SK-N-SH (cell line): ENCODE measurements around the gene NR2F1-AS1. TPM values are rescaled to one million over a fixed set of nuclear protein-coding genes. Genes with fewer than 3 reads are reported as not detected.

ENCODE experiments used
- CTCF ChIA-PET: fragments of 300-600, 350-600 bp; formaldehyde crosslinking; extraction: SDS; loops from one replicate; lab custom pipeline; 2021; lab: Yijun Ruan, JAX
- POLR2A ChIA-PET: fragments of 350-600 bp; sonication (Branson Sonifier 250); formaldehyde crosslinking; extraction: SDS; loops from one replicate; lab custom pipeline; 2020; ENCODE audit warnings: antibody characterized with exemption, inconsistent platforms; lab: Yijun Ruan, JAX
- DNase-seq: peaks from one replicate; pipeline ENCODE4 v3.0.0; 2012
- H2AFZ ChIP-seq: fragments of 200-600 bp; sonication (generic); 2 replicates; pipeline ENCODE4 v1.8.1; 2016; ENCODE audit warnings: antibody characterized with exemption, mild to moderate bottlenecking, low read depth
- H3F3A ChIP-seq: fragments of 200-600 bp; sonication (generic); replicated peaks from 2 replicates; pipeline ENCODE3; 2016; ENCODE audit warnings: antibody characterized with exemption, mild to moderate bottlenecking; ENCODE audit not compliant: insufficient read depth
- H3K27ac ChIP-seq, 2 experiments: fragments of 200-500 bp in 1 of 2; fragments of 200-600 bp in 1 of 2; sonication (Bioruptor generic) in 1 of 2; sonication (generic), shearing (Covaris generic) in 1 of 2; 2 replicates each; pipeline versions ENCODE4 v1.5.1 to v1.6.1; 2014 to 2016; ENCODE audit warnings: low read depth in 2 of 2, inconsistent platforms in 1 of 2, low read length in 1 of 2, mild to moderate bottlenecking in 1 of 2, mixed read lengths in 1 of 2
- H3K27me3 ChIP-seq: fragments of 200-600 bp; sonication (generic), shearing (Covaris generic); 2 replicates; pipeline ENCODE4 v1.6.1; 2016; ENCODE audit warnings: mixed run types; ENCODE audit not compliant: insufficient read depth
- H3K36me3 ChIP-seq, 2 experiments: fragments of 200-500 bp in 1 of 2; fragments of 200-600 bp in 1 of 2; sonication (Bioruptor generic) in 1 of 2; sonication (generic) in 1 of 2; replicated peaks in 1 of 2; 2 replicates each; pipeline versions ENCODE3 to v1.5.1; 2014 to 2016; ENCODE audit warnings: low read length in 1 of 2, mild to moderate bottlenecking in 1 of 2; ENCODE audit not compliant: insufficient read depth in 2 of 2, control insufficient read depth in 1 of 2
- H3K4me1 ChIP-seq, 2 experiments: fragments of 200-500 bp in 1 of 2; fragments of 200-600 bp in 1 of 2; sonication (Bioruptor generic) in 1 of 2; sonication (generic), shearing (Covaris generic) in 1 of 2; 2 replicates each; pipeline versions ENCODE4 v1.5.1 to v1.6.1; 2014 to 2016; ENCODE audit warnings: low read depth in 1 of 2, low read length in 1 of 2, mixed run types in 1 of 2; ENCODE audit not compliant: insufficient read depth in 2 of 2, control insufficient read depth in 1 of 2
- H3K4me2 ChIP-seq: fragments of 200-600 bp; sonication (generic), shearing (Covaris generic); 2 replicates; pipeline ENCODE4 v1.6.1; 2017; ENCODE audit warnings: mixed run types
- H3K4me3 ChIP-seq, 2 experiments: fragments of 200-500 bp in 1 of 2; fragments of 200-600 bp in 1 of 2; sonication (Bioruptor generic) in 1 of 2; sonication (generic), shearing (Covaris generic) in 1 of 2; 2 replicates each; pipeline versions ENCODE4 v1.5.1 to v1.8.1; 2014 to 2016; ENCODE audit warnings: low read depth in 2 of 2, inconsistent platforms in 1 of 2, low read length in 1 of 2, mild to moderate bottlenecking in 1 of 2, mixed read lengths in 1 of 2, moderate library complexity in 1 of 2
- H3K79me2 ChIP-seq: fragments of 200-600 bp; sonication (generic); 2 replicates; pipeline ENCODE4 v1.8.1; 2017; ENCODE audit warnings: mild to moderate bottlenecking; ENCODE audit not compliant: insufficient read depth
- H3K9ac ChIP-seq: fragments of 200-600 bp; sonication (generic); 2 replicates; pipeline ENCODE4 v1.6.1; 2017; ENCODE audit warnings: mixed run types
- H3K9me2 ChIP-seq: fragments of 200-600 bp; sonication (generic); 2 replicates; pipeline ENCODE4 v1.6.1; 2017; ENCODE audit warnings: mixed run types
- H3K9me3 ChIP-seq: fragments of 200-600 bp; sonication (generic); 2 replicates; pipeline ENCODE4 v1.6.1; 2017; ENCODE audit warnings: mixed run types, mild to moderate bottlenecking, moderate library complexity
- H4K20me1 ChIP-seq: fragments of 200-600 bp; sonication (generic); 2 replicates; pipeline ENCODE4 v1.6.1; 2017; ENCODE audit warnings: mild to moderate bottlenecking, mixed run types; ENCODE audit not compliant: insufficient read depth
- CHD2 ChIP-seq: fragments of 150-350 bp; IDR thresholded peaks from 2 replicates; pipeline ENCODE4 v1.6.1; 2018; ENCODE audit warnings: low read length; ENCODE audit not compliant: partially characterized antibody
- EZH2phosphoT487 ChIP-seq: fragments of 200-600 bp; sonication (generic); IDR thresholded peaks from 2 replicates; pipeline ENCODE4 v1.6.1; 2017; ENCODE audit warnings: low read depth, mixed run types, mild to moderate bottlenecking, antibody characterized with exemption, moderate library complexity, borderline replicate concordance
- FOSL2 ChIP-seq: IDR thresholded peaks from 2 replicates; pipeline ENCODE4 v1.4.0; 2012; ENCODE audit warnings: low read depth, mild to moderate bottlenecking, moderate library complexity, borderline replicate concordance
- FOXJ3 ChIP-seq: sonication (generic); formaldehyde crosslinking; IDR thresholded peaks from 2 replicates; pipeline ENCODE4 v1.5.1; 2020; ENCODE audit warnings: mild to moderate bottlenecking, missing genetic modification reagents
- JUND ChIP-seq: IDR thresholded peaks from 2 replicates; pipeline ENCODE4 v1.4.0; 2012
- MEF2A ChIP-seq: IDR thresholded peaks from 2 replicates; pipeline ENCODE4 v1.4.0; 2012; ENCODE audit warnings: low read depth, borderline replicate concordance
- MXI1 ChIP-seq: IDR thresholded peaks from 2 replicates; pipeline ENCODE4 v1.6.1; 2012; ENCODE audit warnings: mild to moderate bottlenecking, low read depth, low read length, improper control_type of control experiment
- NFIC ChIP-seq: IDR thresholded peaks from 2 replicates; pipeline ENCODE4 v1.4.0; 2012; ENCODE audit warnings: borderline replicate concordance
- NRF1 ChIP-seq: IDR thresholded peaks from 2 replicates; pipeline ENCODE4 v1.6.1; 2012; ENCODE audit warnings: low read depth, mild to moderate bottlenecking, low read length
- POLR2AphosphoS5 ChIP-seq: IDR thresholded peaks from 2 replicates; pipeline ENCODE4 v1.6.1; 2012; ENCODE audit warnings: low read depth, low read length
- RCOR1 ChIP-seq: fragments of 150-350 bp; IDR thresholded peaks from 2 replicates; pipeline ENCODE4 v1.6.1; 2017; ENCODE audit warnings: antibody characterized with exemption, low read length
- RXRA ChIP-seq: IDR thresholded peaks from 2 replicates; pipeline ENCODE4 v1.4.0; 2012; ENCODE audit warnings: low read depth, mild to moderate bottlenecking, borderline replicate concordance
- SIN3A ChIP-seq: IDR thresholded peaks from 2 replicates; pipeline ENCODE4 v1.6.1; 2012; ENCODE audit warnings: low read depth, mild to moderate bottlenecking, low read length, moderate library complexity, borderline replicate concordance
- SMC3 ChIP-seq: IDR thresholded peaks from 2 replicates; pipeline ENCODE4 v1.6.1; 2012; ENCODE audit warnings: low read depth, low read length, improper control_type of control experiment
- YY1 ChIP-seq: IDR thresholded peaks from 2 replicates; pipeline ENCODE4 v1.4.0; 2012; ENCODE audit warnings: low read depth, mild to moderate bottlenecking
- WGBS: methylation state at CpG from one replicate; pipeline ENCODE4 v1.1.6; 2017; ENCODE audit warnings: low lambda C conversion rate; 5-methylcytosine and 5-hydroxymethylcytosine counted together
- polyA plus RNA-seq, 3 experiments: library from polyadenylated mRNA; depleted of rRNA; stranded (reverse); fragments of >200 nt; gene quantifications; 2 replicates each; pipeline ENCODE4 v1.2.3, GENCODE V29; 2012
- TF ChIP-seq, protein P1 (sequence below): IDR thresholded peaks from 2 replicates; pipeline ENCODE4; 2012
- TF ChIP-seq, protein P2 (sequence below): fragments of 200-600 bp; sonication (generic); IDR thresholded peaks from 2 replicates; pipeline ENCODE4 v1.6.1; 2017; ENCODE audit warnings: antibody characterized with exemption, mild to moderate bottlenecking, moderate library complexity
- TF ChIP-seq, protein P3 (sequence below): fragments of 150-350 bp; IDR thresholded peaks from 2 replicates; pipeline ENCODE4 v1.6.1; 2016; ENCODE audit warnings: mild to moderate bottlenecking, low read depth, low read length
- TF ChIP-seq, protein P4 (sequence below): IDR thresholded peaks from 2 replicates; pipeline ENCODE4 v1.4.0; 2012; ENCODE audit warnings: low read depth, borderline replicate concordance

The NR2F1-AS1 gene
- polyA plus RNA-seq, 1 of the 3 experiments (the other 2 are of a cell fraction), result 7.4 TPM

DNA sequence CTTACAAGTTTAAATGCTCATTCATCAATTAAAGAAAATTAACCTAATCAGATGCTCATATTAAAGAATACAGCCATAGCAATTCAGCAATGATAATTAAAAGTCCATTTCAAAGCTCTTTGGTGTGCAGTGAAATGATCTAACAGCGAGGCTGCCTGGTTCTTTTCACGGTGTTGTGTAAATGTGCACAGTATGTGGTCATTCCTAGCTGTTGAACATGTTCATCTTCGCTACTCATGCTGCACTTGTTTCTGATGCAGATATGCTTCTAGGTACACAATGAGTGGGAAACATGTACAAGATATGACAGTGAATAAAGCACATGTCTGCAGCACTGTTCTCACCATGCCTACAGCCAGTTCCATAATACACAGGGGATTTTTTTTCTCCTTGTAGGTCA is 163.5 kb downstream of the NR2F1-AS1 start:
- TF ChIP-seq SIN3A (no peak), RXRA (no peak), EZH2phosphoT487 (no peak), POLR2AphosphoS5 (no peak), JUND (no peak), NFIC (no peak)
- TF ChIP-seq, protein P1, sequence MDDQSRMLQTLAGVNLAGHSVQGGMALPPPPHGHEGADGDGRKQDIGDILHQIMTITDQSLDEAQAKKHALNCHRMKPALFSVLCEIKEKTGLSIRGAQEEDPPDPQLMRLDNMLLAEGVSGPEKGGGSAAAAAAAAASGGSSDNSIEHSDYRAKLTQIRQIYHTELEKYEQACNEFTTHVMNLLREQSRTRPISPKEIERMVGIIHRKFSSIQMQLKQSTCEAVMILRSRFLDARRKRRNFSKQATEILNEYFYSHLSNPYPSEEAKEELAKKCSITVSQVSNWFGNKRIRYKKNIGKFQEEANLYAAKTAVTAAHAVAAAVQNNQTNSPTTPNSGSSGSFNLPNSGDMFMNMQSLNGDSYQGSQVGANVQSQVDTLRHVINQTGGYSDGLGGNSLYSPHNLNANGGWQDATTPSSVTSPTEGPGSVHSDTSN, result no peak
- Histone ChIP-seq H4K20me1 (no peaks in the 10 kb centered on the region), H3K9me3 (no peaks in the 10 kb centered on the region), H3K4me2 (no peak overlapping the region), H3K4me1 (peaks cover 0 to 10% of the 10 kb centered on the region in 2 experiments; a peak in 2 of 4 replicates), H3K9ac (no peak overlapping the region), H3K27me3 (no peaks in the 10 kb centered on the region), H3K9me2 (no peaks in the 10 kb centered on the region), H3K79me2 (no peaks in the 10 kb centered on the region), H3F3A (no peaks in the 10 kb centered on the region), H3K27ac (no peak overlapping the region), H3K4me3 (no peak overlapping the region), H3K36me3 (no peaks in the 10 kb centered on the region), H2AFZ (no peak overlapping the region)
- ChIA-PET POLR2A (no interaction called here), CTCF (interaction anchor here (1.2 kb wide), 1 partner anchor 16 kb away, joined by 3 read pairs; no protein-coding TSS in a partner anchor)
- no peak for DNase-seq
- 100% methylated on average over 3 of the region's 3 CpGs for WGBS

- Histone ChIP-seq H3F3A (no peaks in the 10 kb centered on the region), H3K4me2 (no peak overlapping the region), H3K27me3 (no peaks in the 10 kb centered on the region), H3K9me2 (no peaks in the 10 kb centered on the region), H3K9ac (no peak overlapping the region), H3K27ac (no peak overlapping the region), H4K20me1 (no peaks in the 10 kb centered on the region), H3K4me1 (no peaks in the 10 kb centered on the region; a peak in 1 of 4 replicates), H3K9me3 (no peaks in the 10 kb centered on the region), H3K79me2 (no peaks in the 10 kb centered on the region), H3K4me3 (no peak overlapping the region), H3K36me3 (no peaks in the 10 kb centered on the region), H2AFZ (no peak overlapping the region)
- TF ChIP-seq NFIC (no peak), FOXJ3 (CRISPR knock-in tag) (no peak), FOSL2 (no peak), EZH2phosphoT487 (no peak), SMC3 (no peak), RXRA (no peak), CHD2 (no peak), MEF2A (no peak), MXI1 (no peak), RCOR1 (no peak), NRF1 (no peak), YY1 (no peak)
- TF ChIP-seq, protein P2, sequence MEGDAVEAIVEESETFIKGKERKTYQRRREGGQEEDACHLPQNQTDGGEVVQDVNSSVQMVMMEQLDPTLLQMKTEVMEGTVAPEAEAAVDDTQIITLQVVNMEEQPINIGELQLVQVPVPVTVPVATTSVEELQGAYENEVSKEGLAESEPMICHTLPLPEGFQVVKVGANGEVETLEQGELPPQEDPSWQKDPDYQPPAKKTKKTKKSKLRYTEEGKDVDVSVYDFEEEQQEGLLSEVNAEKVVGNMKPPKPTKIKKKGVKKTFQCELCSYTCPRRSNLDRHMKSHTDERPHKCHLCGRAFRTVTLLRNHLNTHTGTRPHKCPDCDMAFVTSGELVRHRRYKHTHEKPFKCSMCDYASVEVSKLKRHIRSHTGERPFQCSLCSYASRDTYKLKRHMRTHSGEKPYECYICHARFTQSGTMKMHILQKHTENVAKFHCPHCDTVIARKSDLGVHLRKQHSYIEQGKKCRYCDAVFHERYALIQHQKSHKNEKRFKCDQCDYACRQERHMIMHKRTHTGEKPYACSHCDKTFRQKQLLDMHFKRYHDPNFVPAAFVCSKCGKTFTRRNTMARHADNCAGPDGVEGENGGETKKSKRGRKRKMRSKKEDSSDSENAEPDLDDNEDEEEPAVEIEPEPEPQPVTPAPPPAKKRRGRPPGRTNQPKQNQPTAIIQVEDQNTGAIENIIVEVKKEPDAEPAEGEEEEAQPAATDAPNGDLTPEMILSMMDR, result no peak
- TF ChIP-seq, protein P1, result no peak
- TF ChIP-seq, protein P3, sequence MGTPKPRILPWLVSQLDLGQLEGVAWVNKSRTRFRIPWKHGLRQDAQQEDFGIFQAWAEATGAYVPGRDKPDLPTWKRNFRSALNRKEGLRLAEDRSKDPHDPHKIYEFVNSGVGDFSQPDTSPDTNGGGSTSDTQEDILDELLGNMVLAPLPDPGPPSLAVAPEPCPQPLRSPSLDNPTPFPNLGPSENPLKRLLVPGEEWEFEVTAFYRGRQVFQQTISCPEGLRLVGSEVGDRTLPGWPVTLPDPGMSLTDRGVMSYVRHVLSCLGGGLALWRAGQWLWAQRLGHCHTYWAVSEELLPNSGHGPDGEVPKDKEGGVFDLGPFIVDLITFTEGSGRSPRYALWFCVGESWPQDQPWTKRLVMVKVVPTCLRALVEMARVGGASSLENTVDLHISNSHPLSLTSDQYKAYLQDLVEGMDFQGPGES, result no peak
- TF ChIP-seq, protein P4, sequence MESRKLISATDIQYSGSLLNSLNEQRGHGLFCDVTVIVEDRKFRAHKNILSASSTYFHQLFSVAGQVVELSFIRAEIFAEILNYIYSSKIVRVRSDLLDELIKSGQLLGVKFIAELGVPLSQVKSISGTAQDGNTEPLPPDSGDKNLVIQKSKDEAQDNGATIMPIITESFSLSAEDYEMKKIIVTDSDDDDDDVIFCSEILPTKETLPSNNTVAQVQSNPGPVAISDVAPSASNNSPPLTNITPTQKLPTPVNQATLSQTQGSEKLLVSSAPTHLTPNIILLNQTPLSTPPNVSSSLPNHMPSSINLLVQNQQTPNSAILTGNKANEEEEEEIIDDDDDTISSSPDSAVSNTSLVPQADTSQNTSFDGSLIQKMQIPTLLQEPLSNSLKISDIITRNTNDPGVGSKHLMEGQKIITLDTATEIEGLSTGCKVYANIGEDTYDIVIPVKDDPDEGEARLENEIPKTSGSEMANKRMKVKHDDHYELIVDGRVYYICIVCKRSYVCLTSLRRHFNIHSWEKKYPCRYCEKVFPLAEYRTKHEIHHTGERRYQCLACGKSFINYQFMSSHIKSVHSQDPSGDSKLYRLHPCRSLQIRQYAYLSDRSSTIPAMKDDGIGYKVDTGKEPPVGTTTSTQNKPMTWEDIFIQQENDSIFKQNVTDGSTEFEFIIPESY, result no peak
- CTCF ChIA-PET, result no interaction called here
- DNase-seq, result no peak
- POLR2A ChIA-PET, result no interaction called here
- whole genome bisulfite sequencing, result 90% methylated on average over 1 of the region's 1 CpG
Measured at GRCh38 chr5:93415819-93416218, 165.2 kb downstream of the NR2F1-AS1 start.
